GM18508 (cell line): ENCODE results near the gene SLC33A1.
"Not testable (repeated sequence)": the region's sequence is repeated elsewhere in the genome, so short reads cannot be mapped to it uniquely, and the experiment has no call there.

ENCODE experiments used
- ATAC-seq: cut with Tn5 transposase; IDR thresholded peaks from one replicate; pipeline ENCODE4 v1.9.1; 2021; ENCODE audit warnings: moderate number of reproducible peaks; ENCODE audit not compliant: insufficient read depth, unreplicated experiment

SLC33A1 gene

GRCh38 chr3:155854141-155854940, at the start of gene SLC33A1:
Gene SLC33A1, minus strand, starts transcription at chr3:155854427. Its CDS starts 430 bp downstream, at chr3:155853997.
- peak; percentile 90 for ATAC-seq

- no peak for ATAC-seq
These were observed 41.2 kb upstream of the SLC33A1 start for GRCh38 chr3:155895379-155895900.

GRCh38 chr3:155891321-155891720, 37.1 kb upstream of the SLC33A1 start:
- no peak for ATAC-seq

GRCh38 chr3:155890671-155891190, 36.5 kb upstream of the SLC33A1 start:
- ATAC-seq = no peak

- ATAC-seq = no peak
These were observed 35.7 kb upstream of the SLC33A1 start for GRCh38 chr3:155889952-155890351.

- ATAC-seq = no peak
These were observed 35.0 kb upstream of the SLC33A1 start for GRCh38 chr3:155889212-155889611.

- ATAC-seq = no peak
These were observed 32.7 kb upstream of the SLC33A1 start for GRCh38 chr3:155886915-155887314.

GRCh38 chr3:155886348-155886747, 32.1 kb upstream of the SLC33A1 start:
- not testable (repeated sequence) for ATAC-seq

GRCh38 chr3:155885292-155885691, 31.1 kb upstream of the SLC33A1 start:
- ATAC-seq = no peak

GRCh38 chr3:155884292-155884691, 30.1 kb upstream of the SLC33A1 start:
- no peak for ATAC-seq

GRCh38 chr3:155880286-155880685, 26.1 kb upstream of the SLC33A1 start:
- no peak for ATAC-seq

GRCh38 chr3:155876503-155876902, 22.3 kb upstream of the SLC33A1 start:
- no peak for ATAC-seq

- no peak for ATAC-seq
These were observed 21.8 kb upstream of the SLC33A1 start for GRCh38 chr3:155876037-155876436.

- no peak for ATAC-seq
These were observed 18.8 kb upstream of the SLC33A1 start for GRCh38 chr3:155872904-155873646.

- ATAC-seq = peak; percentile 2
These were observed 17.5 kb upstream of the SLC33A1 start for GRCh38 chr3:155871746-155872158.

- ATAC-seq = peak; percentile 16
These were observed 16.9 kb upstream of the SLC33A1 start for GRCh38 chr3:155870945-155871745.

- ATAC-seq = peak; percentile 73
These were observed 16.1 kb upstream of the SLC33A1 start, which contains the start of gene GMPS for GRCh38 chr3:155870133-155870944. Gene GMPS, plus strand, starts transcription at chr3:155870650. Its CDS starts 221 bp downstream, at chr3:155870871.

GRCh38 chr3:155869691-155870090, 15.5 kb upstream of the SLC33A1 start:
- ATAC-seq = no peak

- ATAC-seq = no peak
These were observed 9.0 kb upstream of the SLC33A1 start for GRCh38 chr3:155863072-155863784.
